ENCODE data around the gene MAB21L2.

The MAB21L2 gene

DNA sequence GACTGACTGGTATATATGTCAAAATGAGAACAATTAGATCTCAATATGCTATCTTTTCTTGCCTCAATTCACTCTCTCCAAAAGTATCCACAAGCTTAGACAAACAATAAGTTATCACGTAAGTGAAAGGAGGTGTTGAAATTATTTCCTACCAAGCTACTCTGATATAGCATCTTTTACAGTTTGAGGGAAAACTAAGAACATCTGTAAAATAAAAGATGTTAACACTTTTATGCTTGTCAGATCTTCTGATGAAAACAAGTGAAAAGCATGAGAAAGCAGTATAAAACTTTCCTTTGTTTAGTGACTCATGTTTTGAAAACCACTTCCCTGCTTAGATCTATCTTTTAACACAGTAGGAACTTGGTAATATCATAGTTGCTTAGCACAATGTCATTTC, 8.4 kb upstream of the MAB21L2 start:
- Histone ChIP-seq H3K9me3 (ENCODE audit: control insufficient read depth, low read length) (no peaks in the 10 kb centered on the region), H3K27me3 (ENCODE audit: control insufficient read depth, insufficient read depth, low read length, poor library complexity, severe bottlenecking) (peaks cover 1% of the 10 kb centered on the region), H3K27ac (ENCODE audit: insufficient read depth, low read depth, low read length, poor library complexity, severe bottlenecking) (no peak overlapping the region), H3K36me3 (ENCODE audit: control insufficient read depth, insufficient read depth, low read length) (no peaks in the 10 kb centered on the region), H3K4me3 (ENCODE audit: insufficient read depth, low read depth, low read length) (no peak overlapping the region), H3K4me1 (ENCODE audit: control insufficient read depth, insufficient read depth, low read length) (peaks cover 5% of the 10 kb centered on the region)
- 100% methylated on average over 1 of the region's 1 CpG; no CpG with 5 or more reads in 1 of the 2 experiments for WGBS, 2 experiments

DNA sequence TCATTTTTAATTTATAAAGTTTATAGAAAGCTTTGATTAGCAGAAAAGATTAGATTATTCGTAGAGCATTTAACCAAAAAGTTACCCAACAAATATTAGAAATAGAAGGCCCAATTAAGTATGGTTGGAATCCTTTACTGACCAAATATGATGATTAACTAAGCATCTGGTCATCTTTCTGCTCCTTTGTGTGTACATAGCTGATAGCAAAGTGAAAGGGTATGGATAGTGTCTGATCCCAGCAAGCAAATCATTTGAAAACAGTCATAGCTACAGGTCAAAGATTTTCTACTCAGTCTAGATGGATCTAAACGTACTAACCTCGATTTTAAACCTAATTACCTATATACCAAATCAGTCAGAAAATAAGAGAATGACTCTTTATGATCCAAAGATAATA, 7.3 kb upstream of the MAB21L2 start:
- Histone ChIP-seq H3K4me3 (ENCODE audit: insufficient read depth, low read depth, low read length) (no peak overlapping the region), H3K36me3 (ENCODE audit: control insufficient read depth, insufficient read depth, low read length) (no peaks in the 10 kb centered on the region), H3K27ac (ENCODE audit: insufficient read depth, low read depth, low read length, poor library complexity, severe bottlenecking) (no peak overlapping the region), H3K4me1 (ENCODE audit: control insufficient read depth, insufficient read depth, low read length) (peaks cover 5% of the 10 kb centered on the region), H3K9me3 (ENCODE audit: control insufficient read depth, low read length) (no peaks in the 10 kb centered on the region), H3K27me3 (ENCODE audit: control insufficient read depth, insufficient read depth, low read length, poor library complexity, severe bottlenecking) (peaks cover 12% of the 10 kb centered on the region)
- WGBS, 2 experiments = no CpG with 5 or more reads among the region's 3 CpGs

DNA sequence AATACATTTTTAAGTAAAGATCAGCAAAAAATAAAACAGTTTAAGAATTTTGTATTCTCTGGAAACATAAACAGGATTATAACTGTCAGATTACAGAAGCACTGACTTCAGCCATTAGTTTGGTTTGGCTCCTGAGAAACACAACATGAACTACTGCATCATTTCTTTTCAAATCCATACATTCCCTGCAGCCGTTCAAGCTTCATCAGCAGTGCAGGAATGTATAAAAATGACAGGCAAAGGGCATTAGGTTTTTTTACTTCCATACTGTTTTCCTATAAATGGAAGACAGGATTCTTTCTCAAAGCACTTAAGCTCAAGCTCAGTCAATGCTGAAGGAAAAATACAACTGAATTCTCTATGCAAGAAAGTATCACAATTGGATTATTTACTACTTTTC, 4.2 kb upstream of the MAB21L2 start:
- WGBS, 2 experiments = 80 to 87% methylated on average over 1 of the region's 1 CpG
- no peak overlapping the region for H3K4me3 ChIP-seq (ENCODE audit: insufficient read depth, low read depth, low read length)
- peaks cover 7% of the 10 kb centered on the region for H3K4me1 ChIP-seq (ENCODE audit: control insufficient read depth, insufficient read depth, low read length)
- peaks cover 44% of the 10 kb centered on the region for H3K27me3 ChIP-seq (ENCODE audit: control insufficient read depth, insufficient read depth, low read length, poor library complexity, severe bottlenecking)
- H3K9me3 ChIP-seq (ENCODE audit: control insufficient read depth, low read length) = no peaks in the 10 kb centered on the region
- no peaks in the 10 kb centered on the region for H3K36me3 ChIP-seq (ENCODE audit: control insufficient read depth, insufficient read depth, low read length)
- no peak overlapping the region for H3K27ac ChIP-seq (ENCODE audit: insufficient read depth, low read depth, low read length, poor library complexity, severe bottlenecking)

DNA sequence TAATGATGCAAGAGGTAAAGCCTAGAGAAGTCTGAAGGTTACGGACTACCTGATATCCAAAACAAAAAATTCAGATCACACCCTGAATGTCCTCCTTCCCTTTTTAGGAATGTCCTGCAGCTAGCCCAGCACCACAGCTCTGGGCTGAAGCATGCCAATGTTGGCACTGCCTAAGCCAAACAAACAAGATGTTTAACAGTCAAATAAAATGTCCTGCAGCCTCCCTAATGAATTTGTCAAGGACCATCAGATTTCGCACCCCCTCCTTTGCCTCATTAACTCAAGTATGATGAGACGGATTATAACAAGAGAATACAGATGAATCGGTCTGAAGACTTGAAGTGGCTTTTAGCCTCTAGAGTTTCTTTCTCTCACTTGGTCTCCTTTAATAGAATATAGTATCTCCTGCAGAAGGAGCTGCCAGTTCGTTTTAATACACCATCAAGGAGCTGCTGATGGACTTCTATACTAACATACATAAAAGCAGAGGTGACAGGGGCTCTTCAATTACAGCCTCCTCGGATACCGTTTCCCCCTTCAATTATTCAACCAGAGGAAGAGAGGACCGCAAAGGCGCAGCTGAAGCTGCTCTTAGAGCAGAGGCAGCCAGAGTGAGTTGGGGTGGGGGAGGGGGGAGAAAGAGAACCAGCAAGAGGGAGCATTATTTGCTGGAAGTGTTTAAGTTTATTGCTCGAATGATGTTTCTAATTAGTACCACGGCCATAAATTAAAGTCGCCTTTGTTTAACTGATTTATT, 3.0 kb upstream of the MAB21L2 start:
- Histone ChIP-seq H3K27ac (ENCODE audit: insufficient read depth, low read depth, low read length, poor library complexity, severe bottlenecking) (no peak overlapping the region), H3K36me3 (ENCODE audit: control insufficient read depth, insufficient read depth, low read length) (no peaks in the 10 kb centered on the region), H3K27me3 (ENCODE audit: control insufficient read depth, insufficient read depth, low read length, poor library complexity, severe bottlenecking) (peaks cover 55% of the 10 kb centered on the region), H3K9me3 (ENCODE audit: control insufficient read depth, low read length) (no peaks in the 10 kb centered on the region), H3K4me1 (ENCODE audit: control insufficient read depth, insufficient read depth, low read length) (peaks cover 3% of the 10 kb centered on the region), H3K4me3 (ENCODE audit: insufficient read depth, low read depth, low read length) (peak overlapping the region; percentile 50)
- 10 to 12% methylated on average over 9 to 11 of the region's 12 CpGs for WGBS, 2 experiments

DNA sequence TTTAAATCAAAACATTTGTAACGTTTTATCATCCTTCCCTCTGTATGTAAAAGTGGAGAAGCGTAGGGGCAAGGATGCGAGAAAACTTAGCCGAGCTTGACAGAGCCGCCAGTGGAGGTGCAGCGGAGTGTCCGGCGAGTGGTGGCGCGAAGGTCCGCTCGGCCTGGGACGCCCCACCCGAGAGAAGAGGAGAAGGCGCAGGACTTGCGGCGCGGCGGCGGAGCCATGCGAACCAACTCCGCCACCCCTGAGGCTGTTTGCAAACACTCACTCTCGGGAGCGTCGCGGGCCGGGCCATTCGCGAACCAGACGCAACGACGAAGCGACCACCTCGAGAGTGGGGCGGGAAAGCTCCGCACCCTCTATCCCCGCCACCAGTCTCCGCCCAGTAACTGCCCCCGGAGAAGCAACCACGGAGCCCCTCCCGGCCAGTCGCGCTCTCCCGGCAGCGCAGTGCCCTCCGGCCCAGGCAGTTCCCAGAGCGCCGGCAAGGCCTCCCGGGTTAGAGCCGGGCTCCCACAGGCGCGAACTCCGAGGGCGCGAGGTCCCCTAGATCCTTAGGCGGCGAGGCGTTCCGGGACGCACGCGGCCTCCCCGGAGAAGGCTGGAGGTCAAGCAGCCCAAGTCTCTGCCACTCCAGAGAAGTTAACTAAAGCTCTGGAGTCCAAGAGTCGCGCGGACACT, 2.3 kb upstream of the MAB21L2 start:
- Histone ChIP-seq H3K9me3 (ENCODE audit: control insufficient read depth, low read length) (no peaks in the 10 kb centered on the region), H3K27ac (ENCODE audit: insufficient read depth, low read depth, low read length, poor library complexity, severe bottlenecking) (no peak overlapping the region), H3K36me3 (ENCODE audit: control insufficient read depth, insufficient read depth, low read length) (no peaks in the 10 kb centered on the region), H3K27me3 (ENCODE audit: control insufficient read depth, insufficient read depth, low read length, poor library complexity, severe bottlenecking) (peaks cover 63% of the 10 kb centered on the region), H3K4me3 (ENCODE audit: insufficient read depth, low read depth, low read length) (peak overlapping the region; percentile 50), H3K4me1 (ENCODE audit: control insufficient read depth, insufficient read depth, low read length) (peaks cover 3% of the 10 kb centered on the region)
- WGBS, 2 experiments = 0 to 1% methylated on average over 66 of the region's 66 CpGs

DNA sequence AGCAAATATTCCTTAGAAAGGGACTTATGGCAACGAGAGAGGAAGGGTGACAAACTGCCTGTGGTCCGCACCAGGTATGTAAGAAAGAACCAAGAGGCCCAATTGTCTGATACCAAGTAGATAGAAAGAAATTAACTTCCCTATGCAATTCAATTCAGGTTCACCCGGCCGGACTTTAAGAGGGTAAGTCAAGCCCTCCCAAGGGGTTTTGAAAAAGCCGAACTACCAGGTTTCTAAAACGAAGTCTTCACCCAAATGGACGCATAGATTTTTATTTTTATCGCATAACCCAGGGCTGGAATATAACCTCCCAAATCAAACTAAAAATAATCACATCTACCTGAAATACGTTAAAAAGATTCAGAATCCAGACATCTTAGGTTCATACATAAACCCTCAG, 1.6 kb upstream of the MAB21L2 start:
- Histone ChIP-seq H3K27ac (ENCODE audit: insufficient read depth, low read depth, low read length, poor library complexity, severe bottlenecking) (no peak overlapping the region), H3K9me3 (ENCODE audit: control insufficient read depth, low read length) (no peaks in the 10 kb centered on the region), H3K27me3 (ENCODE audit: control insufficient read depth, insufficient read depth, low read length, poor library complexity, severe bottlenecking) (peaks cover 69% of the 10 kb centered on the region), H3K4me3 (ENCODE audit: insufficient read depth, low read depth, low read length) (peak overlapping the region; percentile 50), H3K4me1 (ENCODE audit: control insufficient read depth, insufficient read depth, low read length) (peaks cover 3% of the 10 kb centered on the region), H3K36me3 (ENCODE audit: control insufficient read depth, insufficient read depth, low read length) (no peaks in the 10 kb centered on the region)
- 14% methylated on average over 9 of the region's 9 CpGs for WGBS, 2 experiments

DNA sequence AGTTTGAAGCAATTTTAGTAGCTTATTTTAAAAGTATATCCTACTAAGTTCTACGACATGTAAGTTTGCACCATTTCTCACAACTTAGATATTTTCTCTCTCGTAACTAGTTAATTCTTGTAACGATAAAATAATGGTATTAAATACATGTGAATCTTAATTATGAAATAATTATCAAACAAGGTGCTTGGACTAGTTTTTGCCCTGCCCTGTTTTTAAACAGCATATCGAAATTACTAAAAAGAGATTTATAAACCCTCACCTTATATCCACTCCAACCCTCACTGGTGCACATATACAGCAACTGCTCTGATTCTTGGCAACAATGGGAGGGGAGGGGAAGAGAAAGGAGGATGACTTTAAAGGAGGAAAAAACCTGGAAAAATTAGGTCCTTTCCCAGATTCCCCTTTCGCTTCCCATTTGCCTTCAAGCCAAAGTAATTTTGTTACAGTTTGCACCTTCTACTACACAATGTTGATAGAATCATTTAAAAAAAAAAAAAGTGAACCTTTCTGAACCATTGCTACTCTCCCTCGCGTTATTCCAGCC, 820 bp upstream of the MAB21L2 start:
- peaks cover 75% of the 10 kb centered on the region for H3K27me3 ChIP-seq (ENCODE audit: control insufficient read depth, insufficient read depth, low read length, poor library complexity, severe bottlenecking)
- peak overlapping the region; percentile 65 for H3K4me3 ChIP-seq (ENCODE audit: insufficient read depth, low read depth, low read length)
- peaks cover 3% of the 10 kb centered on the region for H3K4me1 ChIP-seq (ENCODE audit: control insufficient read depth, insufficient read depth, low read length)
- 42 to 54% methylated on average over 2 to 6 of the region's 7 CpGs for WGBS, 2 experiments
- H3K9me3 ChIP-seq (ENCODE audit: control insufficient read depth, low read length) = no peaks in the 10 kb centered on the region
- no peak overlapping the region for H3K27ac ChIP-seq (ENCODE audit: insufficient read depth, low read depth, low read length, poor library complexity, severe bottlenecking)
- H3K36me3 ChIP-seq (ENCODE audit: control insufficient read depth, insufficient read depth, low read length) = no peaks in the 10 kb centered on the region

DNA sequence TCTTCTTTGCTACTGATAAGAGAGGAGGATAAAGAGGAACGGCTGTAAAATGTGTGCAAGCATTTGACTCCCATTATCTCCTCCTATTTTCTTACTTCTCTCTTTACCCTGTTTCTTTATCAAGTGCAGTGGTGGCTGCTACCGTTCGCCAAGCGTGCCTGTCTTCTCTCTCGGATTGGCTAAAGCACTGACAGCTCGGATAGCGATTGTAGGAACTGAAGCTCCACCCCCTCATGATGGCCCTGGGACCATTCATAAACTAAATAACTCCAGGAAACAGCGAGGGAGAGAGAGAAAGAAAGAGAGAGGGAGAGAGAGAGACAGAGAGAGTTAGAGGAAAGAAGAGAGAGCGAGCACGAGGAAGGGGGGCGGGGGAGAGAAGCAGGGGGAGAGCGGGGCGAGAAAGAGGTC, 305 bp upstream of the MAB21L2 start:
- Histone ChIP-seq H3K4me1 (ENCODE audit: control insufficient read depth, insufficient read depth, low read length) (peaks cover 3% of the 10 kb centered on the region), H3K4me3 (ENCODE audit: insufficient read depth, low read depth, low read length) (peak overlapping the region; percentile 65), H3K9me3 (ENCODE audit: control insufficient read depth, low read length) (no peaks in the 10 kb centered on the region), H3K36me3 (ENCODE audit: control insufficient read depth, insufficient read depth, low read length) (no peaks in the 10 kb centered on the region), H3K27me3 (ENCODE audit: control insufficient read depth, insufficient read depth, low read length, poor library complexity, severe bottlenecking) (peaks cover 75% of the 10 kb centered on the region), H3K27ac (ENCODE audit: insufficient read depth, low read depth, low read length, poor library complexity, severe bottlenecking) (no peak overlapping the region)
- 0 to 3% methylated on average over 10 to 13 of the region's 13 CpGs for WGBS, 2 experiments

DNA sequence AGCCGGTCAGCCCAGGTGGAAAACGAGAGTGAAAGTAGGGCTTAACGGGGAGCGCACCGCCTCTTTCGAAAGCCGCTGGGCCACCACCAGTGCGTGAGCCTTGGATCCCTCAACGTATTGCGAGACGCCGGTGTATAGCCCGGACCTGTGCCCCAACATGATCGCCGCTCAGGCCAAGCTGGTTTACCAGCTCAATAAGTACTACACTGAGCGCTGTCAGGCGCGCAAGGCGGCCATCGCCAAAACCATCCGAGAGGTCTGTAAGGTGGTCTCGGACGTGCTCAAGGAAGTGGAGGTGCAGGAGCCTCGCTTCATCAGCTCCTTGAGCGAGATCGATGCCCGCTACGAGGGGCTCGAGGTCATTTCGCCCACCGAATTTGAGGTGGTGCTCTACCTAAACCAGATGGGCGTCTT, 929 bp downstream of the MAB21L2 start:
- no peak overlapping the region for H3K27ac ChIP-seq (ENCODE audit: insufficient read depth, low read depth, low read length, poor library complexity, severe bottlenecking)
- no peaks in the 10 kb centered on the region for H3K36me3 ChIP-seq (ENCODE audit: control insufficient read depth, insufficient read depth, low read length)
- no peaks in the 10 kb centered on the region for H3K9me3 ChIP-seq (ENCODE audit: control insufficient read depth, low read length)
- H3K27me3 ChIP-seq (ENCODE audit: control insufficient read depth, insufficient read depth, low read length, poor library complexity, severe bottlenecking) = peaks cover 75% of the 10 kb centered on the region
- 0 to 1% methylated on average over 32 of the region's 32 CpGs for WGBS, 2 experiments
- peak overlapping the region; percentile 65 for H3K4me3 ChIP-seq (ENCODE audit: insufficient read depth, low read depth, low read length)
- H3K4me1 ChIP-seq (ENCODE audit: control insufficient read depth, insufficient read depth, low read length) = peaks cover 3% of the 10 kb centered on the region
